Measurements from ENCODE around the gene ASTN2. TPM values are rescaled to one million over a fixed set of nuclear protein-coding genes. Genes with fewer than 3 reads are reported as not detected.

The ASTN2 gene
- total RNA-seq, 2 donors from 2014 or later = 16.8 to 31.3 TPM

- DNase-seq (no peak), ATAC-seq (no peak)
- intact Hi-C loops (cut with DNase I) = loop anchor here in 1 of 2 donors (5.0 kb wide), 1 partner anchor 70 kb away; no protein-coding TSS in a partner anchor
Measured at GRCh38 chr9:116566677-116567488, 848.0 kb downstream of the ASTN2 start.

DNA sequence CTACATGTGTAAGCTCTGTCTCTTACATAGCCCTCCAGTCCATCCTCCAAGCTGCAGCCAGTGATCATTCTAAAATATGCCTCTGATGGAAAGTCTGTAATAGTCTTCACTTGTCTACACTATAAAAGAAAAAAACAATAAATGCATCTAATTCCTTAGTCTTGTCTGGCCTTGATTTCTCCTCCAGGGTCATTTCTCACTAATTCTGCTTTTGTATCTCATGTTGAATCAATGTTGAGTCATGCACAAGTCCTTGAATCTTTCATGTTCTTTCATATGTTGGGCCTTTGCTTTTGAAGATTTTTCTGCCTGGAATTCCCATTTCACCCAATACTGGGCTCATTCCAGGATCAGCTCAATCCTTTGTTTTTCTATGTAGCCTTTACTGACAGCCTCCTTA is 848.9 kb downstream of the ASTN2 start:
- ATAC-seq (no peak), DNase-seq (no peak)
- intact Hi-C loops (cut with DNase I) = loop anchor here in 1 of 2 donors (5.0 kb wide), 1 partner anchor 69 kb away; no protein-coding TSS in a partner anchor

- intact Hi-C loops (cut with DNase I) = no loop called here
- DNase-seq (no peak), ATAC-seq (peak in 1 of 2 donors; percentile 38)
Measured at GRCh38 chr9:116564266-116564793, 850.5 kb downstream of the ASTN2 start.

- no peak for ATAC-seq
- intact Hi-C loops (cut with DNase I) = no loop called here
- no peak for DNase-seq
Measured at GRCh38 chr9:116558818-116559540, 855.9 kb downstream of the ASTN2 start.

- intact Hi-C loops (cut with DNase I) = no loop called here
- ATAC-seq (no peak), DNase-seq (no peak)
Measured at GRCh38 chr9:116558035-116558434, 856.8 kb downstream of the ASTN2 start.

DNA sequence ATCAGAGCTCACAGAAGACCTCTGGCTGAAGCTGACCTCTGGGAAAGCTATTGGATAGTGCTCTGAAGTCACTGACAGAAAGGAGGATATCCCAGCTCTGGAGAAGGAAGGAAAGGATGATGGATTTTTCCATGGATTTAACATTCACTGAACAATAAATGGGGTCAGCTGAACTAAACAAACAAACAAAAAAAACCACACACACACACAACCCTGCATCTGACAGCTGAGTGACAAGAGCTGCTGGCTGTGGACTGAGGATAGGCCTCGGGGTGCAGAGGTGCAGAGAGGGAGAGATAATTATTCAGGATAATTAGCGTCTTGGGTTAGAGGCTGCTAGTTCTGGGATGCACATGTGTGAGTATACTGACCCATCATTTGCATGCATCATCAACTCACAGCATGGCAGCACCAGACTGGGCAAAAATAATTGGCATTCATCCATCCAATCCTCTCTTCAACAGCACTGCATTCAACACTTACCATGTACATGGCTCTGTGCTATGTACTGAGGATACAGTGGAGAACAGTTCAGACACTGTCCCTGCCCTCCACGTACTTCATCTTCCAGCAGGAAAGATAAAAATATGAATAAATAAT is 859.2 kb downstream of the ASTN2 start:
- no peak for ATAC-seq
- intact Hi-C loops (cut with DNase I) = no loop called here
- no peak for DNase-seq

GRCh38 chr9:116555119-116555518 is 859.7 kb downstream of the ASTN2 start:
- intact Hi-C loops (cut with DNase I) = no loop called here
- DNase-seq = no peak
- peak; percentile 49 to 86 for ATAC-seq

DNA sequence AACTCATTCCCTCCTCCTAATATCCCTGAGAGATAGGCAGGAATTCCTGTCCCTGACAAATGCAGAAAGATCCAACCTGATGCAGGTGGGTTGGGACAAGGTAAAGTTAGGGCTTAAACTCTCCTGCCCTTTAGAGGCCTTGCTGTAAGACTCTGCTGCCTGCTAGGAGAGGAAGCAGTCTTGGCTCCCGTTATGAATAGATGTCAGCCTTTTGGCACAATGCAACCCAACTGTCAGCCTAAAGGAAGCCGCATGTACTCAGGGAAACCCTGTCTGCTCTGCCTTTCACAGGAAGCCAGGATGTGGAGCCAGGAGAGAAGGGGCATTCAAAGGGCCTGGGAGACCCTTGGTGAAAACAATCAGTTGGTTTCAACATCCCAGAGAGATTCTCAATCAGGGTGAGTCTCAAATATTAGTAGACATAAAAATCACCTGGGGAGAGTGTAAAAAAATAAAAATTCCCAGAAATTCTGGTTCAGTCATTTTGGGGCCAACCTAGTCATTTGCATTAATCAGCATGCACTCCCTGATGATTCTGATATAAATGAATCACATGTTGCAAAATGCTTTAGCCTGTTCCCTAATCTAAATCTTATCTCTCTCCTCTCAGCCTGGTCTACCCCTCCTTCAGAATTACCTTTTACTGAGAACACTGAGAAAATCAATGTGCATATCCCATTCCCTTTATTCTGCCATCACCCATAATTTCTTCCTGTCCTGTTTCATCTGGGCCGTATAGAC is 864.0 kb downstream of the ASTN2 start:
- DNase-seq = no peak
- intact Hi-C loops (cut with DNase I) = loop anchor here in 1 of 2 donors (5.0 kb wide), 1 partner anchor 394 kb away; no protein-coding TSS in a partner anchor
- peak; percentile 53 to 80 for ATAC-seq

- intact Hi-C loops (cut with DNase I) = loop anchor here in 1 of 2 donors (5.0 kb wide), 1 partner anchor 393 kb away; no protein-coding TSS in a partner anchor
- DNase-seq = no peak
- ATAC-seq = no peak
Measured at GRCh38 chr9:116549786-116550660, 864.8 kb downstream of the ASTN2 start.

DNA sequence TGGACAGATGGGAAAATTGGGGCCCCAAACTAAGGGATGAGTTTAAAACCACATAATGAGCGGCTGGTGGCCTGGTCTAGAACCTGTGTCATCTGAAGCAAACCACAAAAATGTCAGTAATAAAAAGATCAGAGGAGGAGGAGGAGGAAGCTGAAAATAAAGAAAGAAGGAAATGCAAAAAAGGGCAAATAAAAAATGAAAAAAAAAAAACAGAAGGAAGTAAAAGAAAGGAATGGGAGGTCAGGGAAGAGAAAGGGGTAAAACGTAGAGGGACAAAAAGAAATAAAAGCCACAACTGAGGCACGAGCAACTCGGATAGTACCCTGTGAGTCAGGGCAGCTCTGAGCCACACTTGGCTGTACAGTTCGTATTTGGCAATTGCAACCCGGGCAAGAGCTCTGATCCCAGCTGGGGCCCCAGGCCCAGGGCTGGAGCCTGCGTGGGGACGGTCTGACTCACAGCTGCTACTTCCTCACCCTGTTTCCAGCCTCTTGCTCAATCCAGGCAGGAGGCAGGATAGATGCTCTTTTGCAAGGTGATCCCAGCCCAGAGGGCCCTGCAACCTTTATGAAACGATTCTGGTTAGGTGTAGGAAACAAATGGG is 865.7 kb downstream of the ASTN2 start:
- ATAC-seq (peak; percentile 94 to 97), DNase-seq (peak; percentile 87)
- intact Hi-C loops (cut with DNase I) = no loop called here

DNA sequence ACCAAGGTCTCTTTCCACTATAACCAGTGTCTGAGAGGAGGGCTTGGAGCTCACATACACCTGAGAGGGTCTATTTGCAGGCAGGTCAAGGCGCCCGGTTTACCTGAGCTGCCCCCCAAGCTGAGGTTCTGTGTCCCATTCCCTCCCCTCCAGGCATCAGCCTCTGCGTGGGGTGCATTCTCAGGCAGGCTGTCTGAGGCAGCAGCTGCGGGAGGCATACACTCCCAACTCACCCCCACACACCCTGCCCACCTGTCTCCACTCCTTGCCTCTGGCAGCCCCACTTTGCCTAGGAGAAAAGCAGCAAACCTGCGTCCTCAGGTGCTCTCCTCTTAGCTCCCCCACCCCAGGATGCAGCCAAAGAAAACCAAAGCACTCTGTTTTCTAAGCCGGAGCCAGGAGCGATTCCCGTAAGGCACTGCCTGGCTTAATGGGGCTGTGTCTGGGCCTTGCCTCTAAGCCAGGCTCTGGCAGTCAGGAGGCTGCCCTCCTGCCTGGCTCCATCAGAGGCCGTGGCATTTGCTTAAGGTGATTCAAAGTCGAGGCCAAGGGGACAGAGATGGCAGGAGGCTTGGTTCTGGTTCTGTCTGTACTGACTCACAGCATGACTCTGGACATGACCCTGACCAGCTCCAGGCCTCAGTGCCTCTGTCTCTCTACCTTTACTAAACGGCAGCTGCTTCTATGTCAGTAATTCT is 867.0 kb downstream of the ASTN2 start:
- intact Hi-C loops (cut with DNase I) = no loop called here
- no peak for ATAC-seq
- no peak for DNase-seq

DNA sequence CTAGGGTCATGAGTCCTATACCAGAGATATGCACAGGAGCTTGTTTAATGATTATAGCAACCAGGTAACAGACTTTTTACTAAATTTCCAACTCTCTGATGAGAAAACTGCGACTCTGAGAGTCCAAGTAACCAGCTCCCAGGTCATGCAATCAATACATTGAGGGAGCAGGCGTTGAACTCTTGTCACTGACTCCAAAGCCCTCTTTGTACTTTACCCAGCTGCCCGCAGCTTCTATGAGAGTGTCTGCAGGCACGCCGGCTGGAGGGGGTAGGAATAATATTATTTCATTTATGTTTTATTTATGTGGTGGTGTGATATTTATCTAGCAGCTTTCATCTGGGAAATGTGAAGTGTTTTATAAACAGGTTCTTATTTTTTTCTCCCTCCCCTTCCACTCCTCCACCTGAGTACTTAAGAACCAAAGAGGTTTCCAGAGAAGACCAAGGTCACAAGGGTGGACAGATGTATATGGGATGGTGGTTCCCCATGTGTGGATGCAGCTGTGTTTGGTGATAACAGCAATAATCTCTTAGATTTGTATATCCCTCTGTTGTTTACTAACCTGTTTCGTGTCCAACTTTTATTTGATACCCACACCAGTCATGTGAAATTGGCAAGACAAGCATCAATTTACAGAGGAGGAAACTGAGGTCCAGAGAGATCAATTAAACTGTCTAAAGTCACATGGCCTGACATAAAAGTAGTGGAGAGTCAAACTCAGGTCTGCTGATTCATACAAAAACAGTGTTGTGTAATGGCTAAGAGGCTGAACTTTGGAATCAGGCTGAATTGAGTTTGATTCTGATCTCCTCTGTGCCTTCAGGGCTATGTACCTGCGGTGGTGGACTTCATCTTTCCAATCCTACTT is 867.9 kb downstream of the ASTN2 start:
- DNase-seq (no peak), ATAC-seq (no peak)
- intact Hi-C loops (cut with DNase I) = no loop called here

DNA sequence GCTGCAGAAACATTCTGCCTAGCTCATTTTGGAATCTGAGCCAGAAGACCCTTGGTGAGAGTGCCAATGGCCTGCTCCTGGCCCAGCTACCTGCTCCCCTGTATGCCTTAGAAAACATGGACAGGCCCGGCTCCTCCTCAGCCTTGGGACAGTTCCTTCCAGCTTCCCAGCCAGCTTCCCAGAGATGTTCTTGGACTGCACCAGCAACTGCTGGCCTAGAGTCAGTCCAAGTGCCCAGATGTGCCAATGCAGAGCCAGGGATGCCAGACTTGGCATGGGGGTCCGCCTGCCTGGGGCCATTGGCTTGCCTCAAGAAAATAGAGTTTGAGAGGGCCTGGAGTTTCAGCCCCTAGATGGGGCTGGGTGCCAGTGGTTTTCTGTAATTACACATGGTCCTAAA is 870.0 kb downstream of the ASTN2 start:
- no peak for DNase-seq
- intact Hi-C loops (cut with DNase I) = no loop called here
- ATAC-seq = no peak

DNA sequence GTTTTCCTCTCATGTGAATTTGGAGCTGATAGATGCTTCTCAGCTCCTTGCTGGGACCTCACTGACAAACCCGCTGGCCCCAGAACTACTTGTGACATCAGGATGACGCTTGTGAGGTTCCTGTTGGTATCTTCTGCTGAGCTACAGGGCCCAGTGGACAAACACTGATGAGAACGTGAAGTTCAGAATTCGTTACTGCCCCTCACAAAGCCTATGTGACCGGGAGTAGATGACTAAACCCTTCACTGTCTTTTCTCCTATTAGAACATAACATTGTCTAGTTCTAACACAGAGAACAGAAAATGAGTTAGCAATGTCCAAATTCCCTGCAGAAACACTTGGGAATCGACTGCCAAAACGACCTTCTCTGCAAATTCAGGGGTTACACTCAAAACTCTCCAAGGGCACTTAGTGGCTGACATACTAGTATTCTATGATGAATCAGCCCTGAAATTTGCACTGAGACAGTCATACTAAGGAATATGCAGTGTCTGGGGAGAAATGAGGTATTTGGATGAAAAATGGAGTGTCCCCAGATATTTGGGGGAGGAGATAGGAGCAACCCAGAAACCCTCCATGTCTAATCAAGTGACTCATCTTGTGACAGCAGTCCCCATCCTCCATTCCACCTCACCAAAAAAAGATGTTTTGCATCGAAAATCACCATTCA is 871.0 kb downstream of the ASTN2 start:
- DNase-seq (peak; percentile 69), ATAC-seq (peak; percentile 53 to 60)
- intact Hi-C loops (cut with DNase I) = no loop called here

DNA sequence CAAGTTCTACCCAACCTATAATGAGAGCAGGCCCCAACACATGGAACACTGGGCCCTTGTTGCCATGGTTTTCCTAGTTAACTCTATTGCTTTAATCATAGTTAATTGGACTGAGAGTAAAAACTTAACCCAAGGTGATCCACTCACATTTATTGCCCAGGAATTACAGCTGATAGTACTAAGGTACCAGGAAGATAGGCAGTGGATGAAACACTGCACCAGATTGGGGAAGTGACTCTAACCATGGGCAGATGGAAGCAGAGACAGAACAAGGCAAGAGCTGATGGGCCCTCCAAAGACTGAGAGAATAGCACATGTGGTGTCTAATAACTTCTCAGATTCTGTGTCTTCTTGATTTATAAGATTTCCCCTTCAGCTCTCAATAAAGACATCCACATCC is 873.5 kb downstream of the ASTN2 start:
- ATAC-seq = no peak

GRCh38 chr9:116539549-116539948 is 875.3 kb downstream of the ASTN2 start:
- no peak for ATAC-seq
- DNase-seq = no peak
- intact Hi-C loops (cut with DNase I) = no loop called here

More for the DNA sequence above, 873.5 kb downstream of the ASTN2 start:
- DNase-seq = no peak
- intact Hi-C loops (cut with DNase I) = no loop called here

Data from left cardiac atrium (tissue), 4 donors.